SU-DHL-6 (cell line): ENCODE data around the gene SH2D3A.

Experiments
- H2AFZ ChIP-seq: fragments of 200-600 bp; sonication (generic); 2 replicates; pipeline ENCODE4 v1.6.1; 2014; ENCODE audit warnings: low read depth, mild to moderate bottlenecking, moderate library complexity, mixed read lengths, antibody characterized with exemption, low read length; ENCODE audit not compliant: severe bottlenecking
- H3F3A ChIP-seq: fragments of 200-600 bp; shearing (Covaris generic); 2 replicates; pipeline ENCODE4 v1.6.0; 2016; ENCODE audit warnings: antibody characterized with exemption, mild to moderate bottlenecking; ENCODE audit not compliant: insufficient read depth
- H3K27ac ChIP-seq: fragments of 200-600 bp; sonication (generic); 2 replicates; pipeline ENCODE4 v1.5.1; 2016; ENCODE audit warnings: low read depth, mild to moderate bottlenecking, low read length, moderate library complexity, mixed read lengths
- H3K27me3 ChIP-seq: fragments of 200-600 bp; sonication (generic), shearing (Covaris generic); 2 replicates; pipeline ENCODE4 v1.6.0; 2014; ENCODE audit warnings: mild to moderate bottlenecking, low read length
- H3K36me3 ChIP-seq: fragments of 200-600 bp; sonication (generic); 2 replicates; pipeline ENCODE4 v1.6.1; 2014; ENCODE audit warnings: mild to moderate bottlenecking, low read length, mixed read lengths
- H3K4me2 ChIP-seq: fragments of 300-600, 200-600 bp; shearing (Covaris generic), sonication (generic); 2 replicates; pipeline ENCODE4 v1.6.0; 2014; ENCODE audit warnings: low read length, low read depth, mild to moderate bottlenecking; ENCODE audit not compliant: poor library complexity, severe bottlenecking
- H3K4me3 ChIP-seq: fragments of 200-600 bp; sonication (generic); 2 replicates; pipeline ENCODE4 v1.5.1; 2014; ENCODE audit warnings: antibody characterized with exemption, low read length, mild to moderate bottlenecking, mixed read lengths; ENCODE audit not compliant: insufficient read depth, poor library complexity, severe bottlenecking
- H3K79me2 ChIP-seq: fragments of 200-600 bp; sonication (generic); 2 replicates; pipeline ENCODE4 v1.6.1; 2014; ENCODE audit warnings: mild to moderate bottlenecking, low read length, moderate library complexity; ENCODE audit not compliant: insufficient read depth
- H3K9ac ChIP-seq: fragments of 200-600 bp; sonication (generic); 2 replicates; pipeline ENCODE4 v1.7.0; 2014; ENCODE audit warnings: mild to moderate bottlenecking, low read length
- H3K9me2 ChIP-seq: fragments of 200-600 bp; sonication (generic); replicated peaks from 2 replicates; pipeline ENCODE4 v1.6.1; 2014; ENCODE audit warnings: low read length; ENCODE audit not compliant: insufficient read depth
- H3K9me3 ChIP-seq: fragments of 200-600 bp; sonication (generic); 2 replicates; pipeline ENCODE4 v1.6.1; 2014; ENCODE audit warnings: low read length, mixed read lengths; ENCODE audit not compliant: insufficient read depth
- H4K20me1 ChIP-seq: fragments of 200-600 bp; sonication (generic); 2 replicates; pipeline ENCODE4 v1.6.1; 2014; ENCODE audit warnings: low read depth, mild to moderate bottlenecking, antibody characterized with exemption, low read length, moderate library complexity, mixed read lengths
- EZH2phosphoT487 ChIP-seq: fragments of 200-600 bp; sonication (generic), shearing (Covaris generic); conservative IDR thresholded peaks from 2 replicates; pipeline ENCODE4 v1.6.1; 2018; ENCODE audit warnings: mild to moderate bottlenecking, antibody characterized with exemption, low read length, moderate library complexity, mixed read lengths
- TF ChIP-seq, protein P1 (sequence below): fragments of 200-600 bp; sonication (generic); IDR thresholded peaks from one replicate; pipeline ENCODE4 v1.5.1; 2017; ENCODE audit warnings: antibody characterized with exemption, mild to moderate bottlenecking, low read length, moderate library complexity; ENCODE audit not compliant: insufficient read depth, poor library complexity, severe bottlenecking

The SH2D3A gene

DNA sequence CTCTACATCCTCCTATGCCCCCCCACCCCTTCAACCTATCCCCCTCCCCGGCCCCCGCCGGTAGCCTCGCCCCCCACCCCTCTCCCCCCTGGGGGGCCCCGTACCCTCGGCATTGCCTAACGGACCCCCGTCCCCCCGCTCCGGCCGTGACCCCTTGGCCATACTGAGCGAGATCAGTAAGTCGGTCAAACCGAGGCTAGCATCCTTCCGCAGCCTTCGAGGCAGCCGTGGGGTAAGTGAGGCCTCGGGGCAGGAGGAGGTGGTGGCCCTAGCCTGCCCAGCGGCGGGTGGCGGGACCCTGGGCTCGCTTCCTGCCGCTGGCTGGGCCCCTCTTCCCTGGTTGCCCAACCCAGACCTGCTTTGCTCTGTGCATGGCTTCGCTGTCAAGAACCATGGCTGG lies 21.3 kb downstream of the SH2D3A start:
- Histone ChIP-seq H3K27ac (no peak overlapping the region), H3K4me2 (no peak overlapping the region), H3K9me2 (no peaks in the 10 kb centered on the region), H3K9ac (no peak overlapping the region), H2AFZ (no peak overlapping the region), H3K27me3 (no peaks in the 10 kb centered on the region), H3K79me2 (no peaks in the 10 kb centered on the region), H3K4me3 (no peak overlapping the region), H3F3A (peaks cover 6% of the 10 kb centered on the region; the same call in 1 of the 2 replicates), H4K20me1 (no peaks in the 10 kb centered on the region), H3K36me3 (no peaks in the 10 kb centered on the region; the same call in 1 of the 2 replicates), H3K9me3 (no peaks in the 10 kb centered on the region)
- no peak for TF ChIP-seq EZH2phosphoT487
- TF ChIP-seq, protein P1, sequence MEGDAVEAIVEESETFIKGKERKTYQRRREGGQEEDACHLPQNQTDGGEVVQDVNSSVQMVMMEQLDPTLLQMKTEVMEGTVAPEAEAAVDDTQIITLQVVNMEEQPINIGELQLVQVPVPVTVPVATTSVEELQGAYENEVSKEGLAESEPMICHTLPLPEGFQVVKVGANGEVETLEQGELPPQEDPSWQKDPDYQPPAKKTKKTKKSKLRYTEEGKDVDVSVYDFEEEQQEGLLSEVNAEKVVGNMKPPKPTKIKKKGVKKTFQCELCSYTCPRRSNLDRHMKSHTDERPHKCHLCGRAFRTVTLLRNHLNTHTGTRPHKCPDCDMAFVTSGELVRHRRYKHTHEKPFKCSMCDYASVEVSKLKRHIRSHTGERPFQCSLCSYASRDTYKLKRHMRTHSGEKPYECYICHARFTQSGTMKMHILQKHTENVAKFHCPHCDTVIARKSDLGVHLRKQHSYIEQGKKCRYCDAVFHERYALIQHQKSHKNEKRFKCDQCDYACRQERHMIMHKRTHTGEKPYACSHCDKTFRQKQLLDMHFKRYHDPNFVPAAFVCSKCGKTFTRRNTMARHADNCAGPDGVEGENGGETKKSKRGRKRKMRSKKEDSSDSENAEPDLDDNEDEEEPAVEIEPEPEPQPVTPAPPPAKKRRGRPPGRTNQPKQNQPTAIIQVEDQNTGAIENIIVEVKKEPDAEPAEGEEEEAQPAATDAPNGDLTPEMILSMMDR: no peak

DNA sequence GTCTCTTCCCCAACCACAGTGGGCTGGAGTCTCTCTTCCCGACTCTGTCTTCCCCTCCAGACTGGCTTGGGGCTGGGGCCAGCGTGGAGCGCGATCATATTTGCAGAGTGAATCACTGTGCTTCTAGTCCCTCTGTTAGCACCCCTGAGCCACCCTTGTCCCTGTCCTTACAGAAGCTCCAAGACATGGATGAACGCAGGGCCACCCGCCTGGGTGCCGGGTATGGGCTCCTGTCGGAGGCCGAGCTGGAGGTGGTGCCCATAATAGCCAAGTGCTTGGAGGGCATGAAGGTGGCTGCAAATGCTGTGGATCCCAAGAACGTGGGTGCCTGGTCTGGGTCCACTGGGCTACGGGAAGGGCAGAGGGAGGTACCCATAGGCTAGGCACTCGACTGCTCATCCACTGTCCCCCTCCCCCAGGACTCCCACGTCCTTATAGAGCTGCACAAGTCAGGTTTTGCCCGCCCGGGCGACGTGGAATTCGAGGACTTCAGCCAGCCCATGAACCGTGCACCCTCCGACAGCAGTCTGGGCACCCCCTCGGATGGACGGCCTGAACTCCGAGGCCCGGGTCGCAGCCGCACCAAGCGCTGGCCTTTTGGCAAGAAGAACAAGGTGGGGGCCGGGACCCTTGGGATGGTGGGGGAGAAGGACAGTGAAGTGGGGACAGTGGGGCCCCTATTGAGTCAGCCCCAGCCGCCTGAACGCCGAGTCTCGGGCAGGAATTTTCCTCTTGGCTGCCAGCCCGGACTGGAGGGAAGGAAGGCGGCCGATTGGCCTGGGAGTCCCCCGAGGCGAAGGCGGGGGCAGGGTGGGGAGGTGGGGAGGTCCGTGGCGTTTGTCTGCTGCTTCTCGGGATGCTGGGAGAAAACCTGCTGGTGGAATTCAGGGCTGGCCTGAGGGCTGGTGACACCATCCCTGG lies 22.6 kb downstream of the SH2D3A start:
- no peaks in the 10 kb centered on the region for H3K9me3 ChIP-seq
- H3K9me2 ChIP-seq: no peaks in the 10 kb centered on the region
- no peaks in the 10 kb centered on the region; the same call in 1 of the 2 replicates for H3K36me3 ChIP-seq
- no peaks in the 10 kb centered on the region for H3K79me2 ChIP-seq
- no peak for TF ChIP-seq EZH2phosphoT487
- TF ChIP-seq, protein P1: no peak
- no peak overlapping the region for H3K4me2 ChIP-seq
- no peaks in the 10 kb centered on the region for H3K27me3 ChIP-seq
- H3K27ac ChIP-seq: no peak overlapping the region
- no peak overlapping the region for H2AFZ ChIP-seq
- H3K4me3 ChIP-seq: no peak overlapping the region
- H3K9ac ChIP-seq: no peak overlapping the region
- H3F3A ChIP-seq: peaks cover 9% of the 10 kb centered on the region; the same call in 1 of the 2 replicates
- no peaks in the 10 kb centered on the region for H4K20me1 ChIP-seq

DNA sequence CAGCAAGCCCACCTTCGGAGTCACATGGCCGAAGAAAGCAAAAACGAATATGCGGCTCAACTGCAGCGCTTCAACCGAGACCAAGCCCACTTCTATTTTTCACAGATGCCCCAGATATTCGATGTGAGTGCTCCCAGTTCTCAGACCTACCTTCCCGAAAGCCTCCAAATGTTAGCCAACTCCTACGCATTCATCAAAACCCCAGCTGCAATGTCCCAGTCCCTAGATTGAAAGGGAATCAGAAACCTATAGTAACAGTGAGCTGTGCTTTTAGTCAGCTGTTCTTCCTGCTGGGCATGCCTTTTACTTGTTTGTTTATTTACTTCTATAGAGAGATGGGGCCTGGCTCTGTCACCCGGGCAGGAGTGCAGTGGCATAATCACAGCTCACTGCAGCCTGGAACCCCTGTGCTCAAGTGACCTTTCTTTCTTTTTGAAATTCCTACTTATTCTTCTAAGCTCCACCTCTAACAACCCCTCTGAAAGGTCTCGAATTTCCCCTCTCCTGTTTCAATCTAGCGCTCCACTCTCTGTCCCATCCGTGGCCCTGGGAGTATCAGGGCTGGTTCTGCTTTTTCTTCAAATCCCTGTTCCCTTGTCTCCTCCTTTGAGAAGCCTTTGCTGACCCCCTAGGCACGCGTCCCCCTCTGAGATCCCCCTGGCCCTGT lies 23.4 kb downstream of the SH2D3A start:
- no peaks in the 10 kb centered on the region for H3K9me2 ChIP-seq
- no peak overlapping the region for H3K9ac ChIP-seq
- no peak overlapping the region for H3K4me3 ChIP-seq

More for the DNA sequence above, 23.4 kb downstream of the SH2D3A start:
- Histone ChIP-seq H3K4me2 (no peak overlapping the region), H3K36me3 (no peaks in the 10 kb centered on the region; the same call in 1 of the 2 replicates), H2AFZ (no peak overlapping the region), H3F3A (peaks cover 13% of the 10 kb centered on the region), H4K20me1 (no peaks in the 10 kb centered on the region), H3K9me3 (no peaks in the 10 kb centered on the region), H3K27ac (no peak overlapping the region), H3K27me3 (no peaks in the 10 kb centered on the region), H3K79me2 (no peaks in the 10 kb centered on the region)
- TF ChIP-seq, protein P1: no peak
- TF ChIP-seq EZH2phosphoT487: no peak
